T-helper 9 cell (primary cell): ENCODE measurements around the gene PDGFD.

Experiments
- DNase-seq: peaks from one replicate; pipeline ENCODE4 v3.0.0-alpha.2; 2020

Gene PDGFD

DNA sequence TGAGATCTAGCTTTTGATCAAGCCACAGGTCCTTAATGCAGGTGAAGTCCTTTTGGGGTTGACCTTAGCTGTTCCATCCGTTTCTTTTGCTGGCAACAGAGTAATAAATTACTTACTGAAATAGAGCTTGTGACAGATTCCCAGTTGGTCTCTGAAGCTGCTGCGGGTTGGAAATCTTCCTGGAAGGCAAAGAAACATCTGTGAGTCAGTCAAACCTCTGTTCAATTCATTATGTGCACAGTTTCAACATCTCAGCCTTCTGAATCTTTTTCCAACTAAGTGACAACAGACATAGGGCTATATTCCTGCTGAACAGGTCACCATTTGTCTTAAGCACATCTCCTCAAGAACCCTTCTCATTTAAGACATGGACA is 216.4 kb downstream of the PDGFD start:
- DNase-seq = no peak

DNA sequence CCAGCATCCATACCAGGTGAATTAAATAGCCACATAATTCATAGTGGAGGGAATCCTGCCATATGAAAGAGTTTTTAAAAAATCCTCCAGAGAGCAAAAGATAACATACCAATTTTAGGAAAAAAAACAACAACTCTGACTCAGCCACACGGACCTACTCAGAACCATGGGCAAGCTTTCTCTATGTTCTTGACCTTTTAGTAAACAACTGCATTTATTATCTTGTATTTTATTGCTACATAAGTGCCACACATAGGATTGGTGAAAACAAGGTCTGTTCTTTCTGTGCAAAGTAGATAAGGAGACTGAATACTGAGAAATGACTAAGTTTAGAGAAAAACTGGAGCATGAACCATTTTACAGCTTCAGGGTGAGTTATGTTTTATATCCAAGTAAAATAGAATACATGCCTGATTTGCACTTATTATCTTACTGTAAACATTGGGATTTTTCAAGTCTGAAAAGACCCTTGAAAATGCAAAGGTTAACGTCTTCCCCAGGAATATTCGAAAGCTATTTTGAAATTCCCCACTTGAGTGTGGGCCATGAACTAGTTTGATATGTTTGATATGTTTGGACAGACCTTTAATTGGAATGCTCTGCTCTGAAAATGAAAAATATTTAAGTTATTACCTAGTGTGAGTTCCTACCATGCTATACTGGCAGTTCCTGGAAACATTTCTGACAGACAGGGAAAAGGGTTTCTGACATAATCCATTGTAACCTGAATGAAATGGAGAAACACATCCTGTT is 217.0 kb downstream of the PDGFD start:
- no peak for DNase-seq

DNA sequence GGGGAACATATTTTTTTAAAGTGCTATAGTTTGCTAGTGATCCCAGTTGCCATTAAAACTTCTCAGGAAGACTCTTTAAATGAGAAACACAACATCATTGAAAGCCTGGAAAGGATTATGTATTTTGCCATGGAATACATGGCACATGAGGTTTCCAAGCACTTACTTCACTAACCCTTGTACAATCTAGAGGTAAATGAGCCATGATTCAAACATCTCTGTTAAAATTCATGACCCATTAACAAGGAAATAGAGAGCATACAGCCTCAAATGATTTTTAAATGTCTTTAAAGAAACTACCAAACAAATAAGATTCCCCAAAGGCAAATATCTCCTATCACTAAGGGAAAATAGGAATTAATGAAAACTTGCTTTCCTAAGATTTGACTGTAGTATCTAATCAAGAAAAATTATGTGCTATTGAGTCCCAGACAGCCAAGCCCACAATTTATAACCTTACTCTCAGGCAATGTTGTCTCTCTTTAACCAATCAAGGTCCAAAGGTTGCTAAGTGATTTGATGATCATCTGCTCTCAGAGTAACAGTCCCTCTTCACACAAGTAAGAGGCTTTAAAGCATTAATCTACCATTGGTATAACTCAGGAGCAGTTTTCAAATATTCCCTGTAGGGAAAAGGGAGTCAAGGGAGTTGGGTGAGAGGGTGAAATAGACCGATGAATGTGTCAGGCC is 219.6 kb downstream of the PDGFD start:
- no peak for DNase-seq

DNA sequence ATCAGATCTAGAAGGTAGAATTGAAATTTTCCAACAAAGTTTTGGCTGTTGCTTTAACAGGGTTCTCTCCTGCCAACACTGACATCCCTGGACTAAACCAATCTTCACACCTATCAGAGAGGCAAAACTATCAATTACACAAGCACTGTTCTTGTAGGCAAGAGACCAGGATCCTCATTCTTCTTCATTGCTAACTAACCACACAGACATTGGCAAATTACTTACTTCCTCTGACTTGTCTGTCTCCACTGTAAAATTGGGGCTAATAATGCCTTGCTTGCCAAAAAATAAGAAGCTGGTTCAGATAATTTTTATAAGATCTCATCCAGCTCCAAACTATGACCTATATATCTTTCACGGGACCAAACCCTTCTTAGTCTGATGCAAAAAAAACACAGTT is 221.3 kb downstream of the PDGFD start:
- no peak for DNase-seq

DNA sequence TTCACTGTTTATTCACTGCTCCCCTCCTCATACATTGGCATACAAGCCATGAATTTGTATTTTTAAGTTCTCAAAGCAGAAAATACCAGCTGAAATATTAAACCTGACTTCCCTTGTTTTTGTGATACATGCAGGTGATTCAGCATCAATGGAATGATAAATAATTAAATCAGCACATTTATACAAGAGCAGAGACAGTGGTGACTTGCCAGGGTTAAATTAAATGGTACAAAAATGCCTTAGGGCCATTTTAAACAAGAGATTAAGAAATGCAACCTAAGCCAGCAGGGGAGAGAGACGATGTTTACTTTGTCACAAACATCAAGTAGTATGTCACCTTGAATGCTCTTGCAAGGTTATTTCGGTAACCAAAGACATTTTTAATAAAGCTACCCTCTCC is 223.4 kb downstream of the PDGFD start:
- DNase-seq = no peak

DNA sequence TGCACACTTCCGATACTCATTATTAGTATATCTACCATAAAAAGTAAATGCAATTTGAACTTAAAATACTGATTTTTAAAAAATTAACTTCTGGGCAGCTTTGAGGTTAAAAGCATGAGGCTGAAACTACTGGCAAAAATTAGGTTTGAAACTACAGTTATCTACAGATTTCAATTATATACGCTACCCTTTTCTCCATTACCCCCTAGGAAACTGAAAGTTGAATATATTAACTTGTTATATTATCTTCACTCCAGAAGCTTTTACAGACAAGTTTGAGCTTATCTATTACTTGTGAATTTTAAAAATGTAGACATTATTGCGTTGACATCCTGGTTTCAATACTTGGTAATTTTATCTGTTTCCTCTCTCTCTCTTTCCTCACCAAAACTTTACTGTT is 224.3 kb downstream of the PDGFD start:
- no peak for DNase-seq

DNA sequence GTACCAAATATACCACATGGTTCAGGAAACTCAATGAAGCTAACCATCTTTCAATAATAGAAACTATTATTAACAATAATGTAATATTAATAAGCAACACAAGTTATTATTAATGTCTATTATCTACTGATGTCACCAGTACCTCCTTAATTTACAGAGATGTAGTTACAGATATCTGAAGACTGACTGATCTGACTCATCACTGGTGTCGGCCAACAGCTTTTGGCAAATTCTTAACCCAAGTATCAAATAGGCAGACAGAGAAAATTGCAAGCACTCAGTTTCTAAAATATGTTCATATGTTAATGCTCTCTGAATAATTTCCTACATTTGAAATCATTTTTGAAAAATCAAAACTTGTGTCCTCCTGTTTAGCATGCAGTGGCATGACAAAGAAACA is 227.9 kb downstream of the PDGFD start:
- DNase-seq = no peak

DNA sequence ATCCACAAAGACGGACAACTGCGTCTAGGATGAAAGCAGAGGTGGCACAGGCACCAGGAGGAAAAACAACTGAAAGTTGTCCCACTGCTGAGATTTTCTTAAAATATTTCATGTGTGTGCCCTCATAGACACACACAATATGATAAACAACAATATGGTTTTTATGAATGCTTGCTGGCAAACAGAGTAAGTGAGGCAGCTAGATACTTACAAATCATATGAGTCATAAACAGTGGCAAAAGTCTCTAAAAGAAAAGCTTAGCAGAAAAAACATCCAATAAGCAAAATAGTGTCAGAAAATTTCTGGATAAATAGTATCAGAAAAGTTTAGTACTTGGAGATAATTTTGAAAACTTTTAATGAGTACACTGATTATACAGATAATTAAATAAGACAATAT is 228.7 kb downstream of the PDGFD start:
- DNase-seq = no peak

DNA sequence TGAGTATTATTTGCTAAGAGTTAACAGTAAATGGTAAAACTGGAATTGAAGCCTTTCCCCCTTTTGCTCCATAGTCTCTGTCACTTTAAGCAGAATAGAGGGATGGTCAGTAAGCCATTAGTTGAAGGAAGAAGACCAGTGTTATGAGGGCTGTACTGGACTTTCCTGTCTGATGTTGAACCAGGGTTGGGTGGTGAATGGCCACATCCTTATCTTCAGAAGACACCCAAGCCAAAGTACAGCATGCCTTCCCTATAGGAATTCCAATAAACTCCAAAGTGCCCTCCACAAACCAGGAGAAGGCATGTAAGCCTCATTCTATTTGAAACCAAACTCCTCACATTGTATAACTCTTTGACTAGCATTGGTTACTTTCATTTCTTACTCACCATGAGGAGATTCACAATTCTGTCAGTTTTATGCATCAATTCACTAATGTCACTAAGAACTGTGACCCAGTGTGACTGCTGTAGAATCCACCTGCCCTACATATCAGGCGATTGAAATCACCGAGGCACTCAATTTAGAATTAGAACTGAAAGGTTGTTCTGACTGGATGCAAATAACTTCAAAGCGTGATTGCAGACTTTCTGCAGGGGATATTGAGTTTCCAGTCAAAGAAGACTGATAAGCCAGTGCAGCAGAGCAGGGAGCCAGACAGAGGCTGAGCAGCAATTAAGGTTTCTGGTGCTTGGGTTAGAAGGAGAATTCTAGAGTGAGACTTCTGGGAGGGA is 234.6 kb downstream of the PDGFD start:
- DNase-seq = no peak

DNA sequence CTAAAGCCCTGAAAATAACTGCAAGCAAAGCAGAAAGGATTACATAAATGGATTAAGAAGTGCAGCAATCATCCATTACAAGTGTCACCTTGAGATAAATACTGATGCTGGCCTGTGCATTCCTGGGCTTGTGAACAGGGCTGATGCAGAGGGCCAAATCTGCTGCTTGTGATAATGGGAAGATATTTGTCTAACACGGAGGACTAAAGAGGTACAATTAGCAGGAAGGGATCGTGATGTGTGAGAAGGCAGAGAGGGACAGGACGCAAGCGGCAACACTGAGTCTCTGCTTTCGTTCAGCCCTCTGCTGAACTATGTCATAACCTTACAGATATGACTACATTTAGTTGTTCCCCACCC is 235.2 kb downstream of the PDGFD start:
- DNase-seq = no peak

DNA sequence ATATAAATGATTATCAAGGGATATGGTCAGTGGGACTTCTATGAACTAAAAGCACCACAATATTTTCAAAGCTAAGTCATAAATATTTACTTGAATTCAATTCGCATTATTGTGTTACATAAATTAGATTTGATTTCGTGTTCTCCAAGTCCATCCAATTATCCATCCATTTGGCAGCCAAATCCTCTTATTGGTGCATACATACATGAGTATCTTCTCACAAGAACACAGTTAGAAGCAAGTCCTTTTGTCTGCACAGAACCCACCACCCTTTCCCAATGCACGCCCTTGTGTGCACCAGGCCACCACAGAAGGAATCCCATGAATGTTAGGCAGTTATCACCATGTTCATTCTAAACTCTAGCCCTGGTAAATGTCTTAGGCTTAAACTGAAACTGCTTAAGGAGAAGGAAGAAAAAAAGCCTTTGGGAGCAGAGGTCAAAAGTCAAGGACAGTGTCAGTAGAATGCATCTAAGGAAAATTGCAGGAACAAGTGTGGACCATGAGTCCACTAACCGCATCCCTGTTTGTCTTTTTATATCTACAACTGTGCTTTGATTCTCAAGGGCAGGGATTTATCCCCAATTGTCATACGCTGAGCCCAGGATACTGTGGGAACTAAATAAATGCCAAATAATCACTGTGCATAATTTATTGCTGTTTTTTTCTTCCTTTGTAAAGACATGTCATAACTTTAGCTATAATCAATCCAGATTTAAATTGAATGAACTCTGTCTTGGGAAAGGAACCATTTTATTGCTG is 235.7 kb downstream of the PDGFD start:
- no peak for DNase-seq

DNA sequence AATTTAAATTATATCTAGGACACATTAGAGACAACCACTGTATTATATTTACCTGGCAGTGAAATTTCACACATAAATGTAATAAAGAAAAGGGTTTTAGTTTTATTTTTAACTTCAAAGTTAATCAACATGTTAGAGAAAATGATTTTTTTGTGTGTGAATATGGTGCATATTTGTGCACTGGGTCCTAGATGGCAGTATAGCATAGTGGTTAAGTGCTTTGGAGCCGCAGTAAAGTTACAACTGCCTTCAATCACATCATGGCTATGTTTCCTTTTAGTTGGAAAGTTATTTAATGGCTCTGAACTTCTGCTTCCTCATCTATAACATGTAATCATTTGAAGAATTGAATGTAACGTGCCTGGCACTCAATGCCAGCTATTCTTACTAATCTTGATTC is 236.4 kb downstream of the PDGFD start:
- DNase-seq = no peak

DNA sequence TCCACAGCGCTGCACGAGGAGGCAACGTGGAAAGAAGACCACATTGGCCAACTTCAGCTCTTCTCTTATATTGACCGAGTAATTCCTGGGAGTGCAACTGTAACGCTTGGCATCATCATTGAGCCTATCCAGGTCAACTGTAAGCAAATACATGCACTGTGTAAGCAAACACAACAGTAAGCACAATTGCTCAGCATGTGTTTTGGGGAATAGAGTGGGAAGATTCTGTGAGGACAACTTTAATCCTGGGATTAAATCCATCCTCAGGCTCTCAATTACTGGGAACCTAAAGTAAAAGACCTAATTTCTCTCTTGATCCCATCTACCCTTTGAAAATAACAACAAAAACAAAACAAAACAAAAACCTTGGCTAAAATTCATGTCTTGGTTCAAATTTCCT is 237.0 kb downstream of the PDGFD start:
- no peak for DNase-seq

DNA sequence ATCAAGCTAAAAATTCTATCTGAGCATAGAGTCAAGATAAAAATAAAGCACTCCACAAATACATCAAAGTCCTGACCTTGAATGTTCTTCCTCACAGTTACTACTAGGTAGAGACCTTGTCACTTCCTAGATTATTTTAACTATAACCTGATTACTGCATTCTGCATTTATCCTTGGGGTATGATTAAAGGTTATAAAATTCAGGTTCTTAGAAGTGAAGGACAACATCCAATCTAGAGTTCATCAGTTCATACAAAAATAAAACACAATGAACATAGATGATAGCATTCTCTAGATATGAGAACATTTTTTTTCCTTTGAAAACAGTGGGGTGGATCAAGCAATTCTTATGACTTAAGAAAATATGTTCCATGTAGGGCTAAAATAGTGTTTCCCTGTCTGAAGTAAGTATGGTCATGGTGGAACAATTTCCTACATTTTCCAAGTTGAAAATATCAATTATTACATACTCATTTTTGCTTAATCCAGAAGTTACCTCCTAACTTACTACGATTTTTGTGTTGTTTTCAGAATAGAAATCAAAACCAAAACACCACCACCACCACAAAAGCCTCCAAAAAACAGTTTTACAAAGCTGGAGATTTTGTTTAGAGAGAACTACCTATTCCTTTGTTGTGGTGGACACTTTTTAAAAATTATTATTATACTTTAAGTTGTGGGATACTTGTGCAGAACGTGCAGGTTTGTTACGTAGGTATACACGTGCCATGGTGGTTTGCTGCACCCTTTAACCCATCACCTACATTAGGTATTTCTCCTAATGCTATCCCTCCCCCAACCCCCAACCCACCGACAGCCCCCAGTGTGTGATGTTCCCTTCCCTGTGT is 239.6 kb downstream of the PDGFD start:
- DNase-seq = no peak

DNA sequence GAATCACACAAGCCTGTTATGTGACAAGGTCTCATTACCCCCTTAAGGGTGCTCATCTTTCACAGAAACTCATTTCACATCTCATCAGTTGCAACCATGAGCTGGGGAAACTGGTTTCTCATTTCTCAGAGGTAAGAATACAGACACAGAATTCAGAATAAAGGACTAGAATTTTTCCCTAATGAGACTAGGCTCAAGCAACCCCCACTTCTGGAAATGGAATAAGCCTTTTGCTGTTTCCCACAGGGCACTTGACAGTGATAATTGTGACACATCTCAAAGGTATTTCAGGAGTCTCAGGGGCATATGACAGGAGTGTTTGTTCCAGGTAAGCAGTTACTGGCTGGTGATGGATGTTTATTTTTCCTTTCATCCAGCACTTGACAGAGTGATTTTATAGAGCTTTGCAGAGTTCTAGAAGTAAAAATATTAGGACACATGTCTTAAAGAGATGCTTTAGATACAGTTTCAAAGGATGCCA is 240.5 kb downstream of the PDGFD start:
- DNase-seq = no peak

DNA sequence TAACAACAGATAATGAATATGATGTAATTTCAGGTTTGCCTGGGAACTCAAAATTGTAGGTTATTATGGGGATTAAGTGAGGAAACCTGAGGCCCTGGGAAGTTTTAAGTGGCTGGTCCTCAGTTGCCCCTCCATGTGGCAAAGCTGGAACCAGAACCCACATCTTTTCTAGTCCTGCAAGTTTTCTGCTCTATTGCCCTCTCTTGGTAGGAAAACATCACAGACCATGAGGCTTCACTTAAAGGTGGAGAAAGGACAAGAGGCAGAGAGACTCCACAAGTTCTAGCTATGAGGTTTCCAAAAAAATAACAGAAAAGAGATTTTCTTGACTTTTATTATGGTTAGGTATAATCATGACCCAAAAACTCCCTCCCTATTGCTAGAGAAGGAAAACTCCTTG is 243.0 kb downstream of the PDGFD start:
- DNase-seq = no peak

DNA sequence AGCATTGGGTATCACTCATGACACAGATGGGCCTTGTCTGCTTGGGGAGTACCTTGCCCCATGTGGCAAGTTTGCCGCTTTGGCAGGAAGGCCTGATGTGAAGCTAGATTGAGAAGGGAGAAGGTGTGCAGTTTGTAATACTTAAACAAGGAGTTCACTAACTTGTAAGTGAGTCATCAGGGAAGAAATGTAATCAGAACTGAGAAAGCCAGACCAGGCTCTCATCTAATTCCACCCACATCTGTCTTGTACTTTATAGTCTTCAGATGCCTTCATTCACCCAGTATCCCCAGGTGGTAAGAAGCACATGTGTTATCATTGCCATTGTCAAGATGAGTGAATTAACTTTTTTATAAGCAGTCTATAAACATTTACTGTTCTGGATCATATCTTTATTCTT is 243.5 kb downstream of the PDGFD start:
- no peak for DNase-seq

DNA sequence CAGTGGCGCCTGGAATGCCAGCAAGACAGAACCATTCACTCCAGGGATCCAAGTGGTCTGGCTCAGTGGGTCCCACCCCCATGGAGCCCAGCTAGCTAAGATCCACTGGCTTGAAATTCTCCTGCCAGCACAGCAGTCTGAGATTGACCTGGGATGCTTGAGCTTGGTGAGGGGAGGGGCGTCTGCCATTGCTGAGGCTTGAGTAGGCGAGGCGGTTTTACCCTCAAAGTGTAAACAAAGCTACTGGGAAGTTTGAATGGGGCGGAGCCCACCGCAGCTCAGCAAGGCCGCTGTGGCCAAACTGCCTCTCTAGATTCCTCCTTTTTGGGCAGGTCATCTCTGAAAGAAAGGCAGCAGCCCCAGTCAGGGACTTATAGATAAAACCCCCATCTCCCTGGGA is 253.2 kb downstream of the PDGFD start:
- DNase-seq = no peak

DNA sequence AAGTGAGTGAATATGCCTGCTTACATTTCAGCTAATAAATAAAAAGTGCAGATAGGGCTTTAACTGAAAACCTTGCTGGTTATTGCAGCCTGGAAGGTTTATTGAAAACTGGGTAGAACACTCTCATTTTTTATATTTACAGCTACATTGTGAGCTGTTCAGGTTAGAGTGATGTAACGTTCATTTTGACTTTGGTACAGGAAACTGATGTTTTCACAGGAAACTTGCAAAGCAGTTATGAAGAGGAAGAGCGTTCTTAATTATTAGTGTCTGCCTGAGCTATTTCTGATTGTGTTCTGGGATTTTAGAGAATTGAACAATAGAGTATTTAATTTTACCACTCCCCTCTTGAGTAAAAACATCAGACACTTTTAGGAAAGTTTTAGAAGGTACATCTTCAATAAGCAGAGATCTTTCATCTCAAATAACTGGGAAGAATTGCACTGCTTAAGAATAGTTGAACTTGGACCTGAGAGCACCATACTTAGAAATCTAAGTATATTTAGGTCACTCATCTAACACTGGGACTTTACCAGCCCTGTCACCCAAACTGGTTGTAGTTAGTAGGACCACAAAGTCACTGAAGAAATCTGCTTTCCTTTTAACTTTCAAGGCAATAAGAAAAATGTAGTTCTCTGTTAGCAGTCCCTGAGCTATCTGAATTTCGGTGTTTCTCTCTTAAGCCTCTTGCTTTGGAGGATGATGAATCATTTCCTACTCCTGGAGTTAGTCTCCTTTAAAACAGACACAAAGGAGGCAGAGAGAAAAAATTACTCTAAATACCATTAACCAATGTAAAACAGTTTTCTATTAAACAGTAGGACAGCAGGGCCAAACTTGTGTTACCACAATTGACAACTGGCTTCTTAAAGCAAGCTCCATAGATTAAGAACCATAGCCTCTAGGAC is 256.1 kb downstream of the PDGFD start:
- no peak for DNase-seq

DNA sequence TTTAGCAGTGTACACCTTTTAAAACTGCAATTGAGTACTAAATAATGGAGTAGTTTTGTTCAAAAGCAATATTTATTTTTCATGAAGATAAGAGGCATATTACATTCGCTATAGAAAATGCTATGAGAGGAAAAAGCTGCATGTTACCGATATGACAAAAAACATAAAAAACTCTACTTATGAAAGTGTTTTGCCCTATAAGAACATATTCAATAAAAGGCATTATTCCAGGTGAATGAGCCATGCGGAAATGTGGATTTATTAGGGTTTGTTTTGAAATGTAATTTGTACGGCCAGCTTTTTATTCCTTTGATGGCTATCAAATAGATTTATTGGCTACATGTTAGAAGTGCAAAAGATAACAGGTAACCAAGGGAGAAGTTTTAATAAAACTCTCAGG is 256.8 kb downstream of the PDGFD start:
- DNase-seq = no peak

DNA sequence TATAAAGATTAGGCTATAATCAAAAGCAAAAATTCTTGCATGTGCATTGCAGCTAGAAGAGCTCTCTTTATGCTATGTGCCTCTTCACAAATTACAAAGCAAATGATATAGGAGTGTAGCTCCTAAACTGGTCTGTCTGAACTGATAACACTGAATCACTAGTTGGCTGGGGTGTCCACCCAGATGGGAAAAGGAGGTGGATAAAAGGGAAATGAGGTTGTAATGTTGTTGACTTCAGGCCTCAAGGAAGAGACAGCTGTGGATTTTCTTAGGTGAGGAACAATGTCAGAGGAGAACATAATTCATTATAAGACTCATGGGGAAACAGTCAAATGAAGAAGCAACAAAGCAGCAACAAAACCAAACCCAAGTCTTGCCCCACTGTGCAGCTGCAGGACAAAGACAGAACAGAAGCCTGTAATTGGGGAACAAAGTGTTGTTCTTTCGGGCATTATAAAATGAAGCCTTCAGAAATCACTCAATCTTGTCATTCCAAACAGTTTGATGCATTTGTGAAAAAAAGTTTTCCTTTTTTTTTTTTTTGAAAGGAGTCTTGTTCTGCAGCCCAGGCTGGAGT is 257.6 kb downstream of the PDGFD start:
- DNase-seq = no peak
